Caco-2 (cell line): ENCODE measurements around the gene GEMIN7. TPM values are rescaled to one million over a fixed set of nuclear protein-coding genes. Genes with fewer than 3 reads are reported as not detected.
"Not testable (repeated sequence)": the region's sequence is repeated elsewhere in the genome, so short reads cannot be mapped to it uniquely, and the experiment has no call there.

Experiments
- BruUV-seq: library from RNA; stranded (reverse); fragments of 400-500 nt; replicated peaks from 2 replicates; lab custom pipeline; 2021; lab: Mats Ljungman, UMichigan
- CTCF ChIA-PET: fragments of 300-600 bp; sonication (Branson Sonifier 250); formaldehyde crosslinking; loops from one replicate; lab custom pipeline; 2022; ENCODE audit warnings: antibody characterized with exemption; lab: Charles Lee
- POLR2A ChIA-PET: fragments of 300-600 bp; sonication (Branson Sonifier 250); formaldehyde crosslinking; loops from one replicate; lab custom pipeline; 2022; ENCODE audit warnings: antibody characterized with exemption; lab: Charles Lee
- DNase-seq, 2 experiments: peaks; one replicate each; pipeline versions ENCODE4 v3.0.0 to v3.0.0-alpha.2; 2020 to 2022
- H3K27me3 ChIP-seq: replicated peaks from 2 replicates; pipeline ENCODE4 v1.6.0; 2011; ENCODE audit warnings: low read length; ENCODE audit not compliant: control insufficient read depth, insufficient read depth
- H3K36me3 ChIP-seq: 2 replicates; pipeline ENCODE4 v1.5.1; 2011; ENCODE audit warnings: low read length; ENCODE audit not compliant: control insufficient read depth, insufficient read depth
- H3K4me1 ChIP-seq: fragments of 250-450 bp; sonication (Bioruptor Pico); 2 replicates; pipeline ENCODE4 v1.5.1; 2020; ENCODE audit warnings: mild to moderate bottlenecking
- H3K4me3 ChIP-seq: 2 replicates; pipeline ENCODE4 v1.5.1; 2011; ENCODE audit warnings: low read depth, mild to moderate bottlenecking, control low read depth, low read length
- H3K9me3 ChIP-seq: fragments of 250-450 bp; sonication (Bioruptor Pico); 2 replicates; pipeline ENCODE4 v1.5.1; 2020; ENCODE audit warnings: mild to moderate bottlenecking, moderate library complexity
- H3K27ac Mint-ChIP-seq: one replicate; pipeline ENCODE4 v1.8.0; 2022; ENCODE audit warnings: mixed read lengths; ENCODE audit not compliant: unreplicated experiment
- H3K27me3 Mint-ChIP-seq: one replicate; pipeline ENCODE4 v1.8.0; 2022; ENCODE audit warnings: mixed read lengths; ENCODE audit not compliant: insufficient read depth, unreplicated experiment
- H3K36me3 Mint-ChIP-seq: one replicate; pipeline ENCODE4 v1.8.0; 2022; ENCODE audit warnings: mild to moderate bottlenecking, mixed read lengths; ENCODE audit not compliant: insufficient read depth, unreplicated experiment
- H3K4me1 Mint-ChIP-seq: one replicate; pipeline ENCODE4 v1.8.0; 2022; ENCODE audit warnings: low read depth, mixed read lengths; ENCODE audit not compliant: unreplicated experiment
- H3K4me3 Mint-ChIP-seq: one replicate; pipeline ENCODE4 v1.8.0; 2022; ENCODE audit warnings: mild to moderate bottlenecking, moderate library complexity, mixed read lengths; ENCODE audit not compliant: unreplicated experiment
- H3K9me3 Mint-ChIP-seq: one replicate; pipeline ENCODE4 v1.8.0; 2022; ENCODE audit warnings: mixed read lengths; ENCODE audit not compliant: unreplicated experiment
- CTCF ChIP-seq, 2 experiments: fragments of 200-600 bp in 1 of 2; IDR thresholded peaks; 1 replicate in 1 of 2; 2 replicates in 1 of 2; pipeline versions ENCODE4 v1.5.1 to v1.8.0; 2011 to 2022; ENCODE audit warnings: antibody characterized with exemption in 1 of 2, control low read depth in 1 of 2, inconsistent platforms in 1 of 2, low read depth in 1 of 2, low read length in 1 of 2, mild to moderate bottlenecking in 1 of 2, moderate library complexity in 1 of 2; ENCODE audit not compliant: insufficient read depth in 1 of 2, severe bottlenecking in 1 of 2, unreplicated experiment in 1 of 2
- intact Hi-C: fragments of 100-400 bp; cut with micrococcal nuclease; formaldehyde crosslinking; loops from one replicate; pipeline ENCODE4 v1.10.0; 2022; ENCODE audit not compliant: unreplicated experiment
- total RNA-seq: library from RNA; stranded (reverse); gene quantifications from 2 replicates; pipeline ENCODE4 v1.2.3, GENCODE V29; 2022

The GEMIN7 gene
- total RNA-seq, 1 experiment from 2014 or later = 49.3 TPM

GRCh38 chr19:45104658-45105349 is 25.7 kb downstream of the GEMIN7 start:
- Histone ChIP-seq H3K4me1 (peaks cover 33% of the 10 kb centered on the region), H3K9me3 (no peaks in the 10 kb centered on the region), H3K36me3 (no peaks in the 10 kb centered on the region), H3K4me3 (no peak overlapping the region), H3K27me3 (no peaks in the 10 kb centered on the region)
- ChIA-PET CTCF (no interaction called here), POLR2A (no interaction called here)
- no TSS peak for BruUV-seq
- H3K27me3 Mint-ChIP-seq = no peaks in the 10 kb centered on the region
- no peak for DNase-seq
- no peak for TF ChIP-seq CTCF (IDR thresholded peaks at IDR 0.05; ENCODE audit: insufficient read depth in 1 of 2, low read depth in 1 of 2, low read length in 1 of 2, severe bottlenecking in 1 of 2, unreplicated experiment in 1 of 2)
- H3K36me3 Mint-ChIP-seq = peaks cover 9% of the 10 kb centered on the region
- H3K4me3 Mint-ChIP-seq = no peak overlapping the region
- peaks cover 21% of the 10 kb centered on the region for H3K4me1 Mint-ChIP-seq
- no peaks in the 10 kb centered on the region for H3K9me3 Mint-ChIP-seq
- intact Hi-C loops = no loop called here
- H3K27ac Mint-ChIP-seq = peak overlapping the region; percentile 58

GRCh38 chr19:45106363-45106762 is 27.3 kb downstream of the GEMIN7 start:
- H3K36me3 Mint-ChIP-seq, H3K9me3 ChIP-seq, H3K9me3 Mint-ChIP-seq, H3K27me3 Mint-ChIP-seq, H3K4me3 Mint-ChIP-seq, H3K4me3 ChIP-seq, intact Hi-C loops, DNase-seq, H3K27me3 ChIP-seq, H3K36me3 ChIP-seq, BruUV-seq, POLR2A ChIA-PET, H3K27ac Mint-ChIP-seq: not testable (repeated sequence)
- peaks cover 15% of the 10 kb centered on the region for H3K4me1 Mint-ChIP-seq
- peaks cover 25% of the 10 kb centered on the region for H3K4me1 ChIP-seq
- CTCF ChIA-PET = interaction anchor here (0.6 kb wide), 1 partner anchor 13 kb away, joined by 6 read pairs; the partner anchor contains the start of gene PPP1R37

GRCh38 chr19:45107621-45108150 is 28.6 kb downstream of the GEMIN7 start:
- TF ChIP-seq CTCF (IDR thresholded peaks at IDR 0.05; ENCODE audit: insufficient read depth in 1 of 2, low read depth in 1 of 2, low read length in 1 of 2, severe bottlenecking in 1 of 2, unreplicated experiment in 1 of 2) = no peak
- Mint-ChIP-seq H3K4me1 (peaks cover 22% of the 10 kb centered on the region), H3K9me3 (no peaks in the 10 kb centered on the region), H3K36me3 (peaks cover 9% of the 10 kb centered on the region), H3K4me3 (no peak overlapping the region), H3K27me3 (no peaks in the 10 kb centered on the region), H3K27ac (no peak overlapping the region)
- DNase-seq = no peak
- CTCF ChIA-PET = no interaction called here
- Histone ChIP-seq H3K36me3 (no peaks in the 10 kb centered on the region), H3K27me3 (no peaks in the 10 kb centered on the region), H3K9me3 (no peaks in the 10 kb centered on the region), H3K4me3 (no peak overlapping the region), H3K4me1 (peaks cover 27% of the 10 kb centered on the region)
- intact Hi-C loops = no loop called here
- no TSS peak for BruUV-seq
- POLR2A ChIA-PET = no interaction called here
